Loucy (cell line): ENCODE measurements around the gene PILRA.
A peak's percentile ranks its signal among the peaks of the same experiment; 100 is the strongest.

Experiments used
- H2AFZ ChIP-seq: fragments of 200-600 bp; sonication (generic); 2 replicates; pipeline ENCODE4 v1.6.0; 2016; ENCODE audit warnings: antibody characterized with exemption, mild to moderate bottlenecking, low read length, moderate library complexity
- H3F3A ChIP-seq: fragments of 200-600 bp; 2 replicates; pipeline ENCODE4 v1.6.0; 2016; ENCODE audit warnings: antibody characterized with exemption, low read depth, mild to moderate bottlenecking
- H3K27me3 ChIP-seq: fragments of 200-600 bp; sonication (generic); 2 replicates; pipeline ENCODE4 v1.6.1; 2014; ENCODE audit warnings: low read length, mild to moderate bottlenecking; ENCODE audit not compliant: insufficient read depth, poor library complexity, severe bottlenecking
- H3K36me3 ChIP-seq: fragments of 200-600 bp; sonication (generic); 2 replicates; pipeline ENCODE4 v1.6.1; 2016; ENCODE audit warnings: low read length; ENCODE audit not compliant: insufficient read depth
- H3K4me1 ChIP-seq: fragments of 200-600 bp; sonication (generic); 2 replicates; pipeline ENCODE4 v1.5.1; 2014; ENCODE audit warnings: low read length, mild to moderate bottlenecking; ENCODE audit not compliant: insufficient read depth, poor library complexity, severe bottlenecking
- H3K4me2 ChIP-seq: fragments of 200-600 bp; sonication (generic); 2 replicates; pipeline ENCODE4 v1.6.0; 2014; ENCODE audit warnings: antibody characterized with exemption, low read length, low read depth, mild to moderate bottlenecking; ENCODE audit not compliant: poor library complexity, severe bottlenecking
- H3K4me3 ChIP-seq: fragments of 200-600 bp; sonication (generic); 2 replicates; pipeline ENCODE4 v1.5.1; 2014; ENCODE audit warnings: low read length, mild to moderate bottlenecking, mixed read lengths; ENCODE audit not compliant: poor library complexity, severe bottlenecking
- H3K79me2 ChIP-seq: fragments of 200-600 bp; sonication (generic); 2 replicates; pipeline ENCODE4 v1.6.1; 2014; ENCODE audit warnings: low read length; ENCODE audit not compliant: insufficient read depth
- H3K9ac ChIP-seq: fragments of 200-600 bp; sonication (generic); 2 replicates; pipeline ENCODE4 v1.6.0; 2014; ENCODE audit warnings: mild to moderate bottlenecking, low read depth, low read length, moderate library complexity; ENCODE audit not compliant: poor library complexity, severe bottlenecking
- H3K9me2 ChIP-seq: fragments of 200-600 bp; sonication (generic); replicated peaks from 2 replicates; pipeline ENCODE4 v1.6.1; 2016; ENCODE audit warnings: low read depth, low read length, mixed read lengths
- H3K9me3 ChIP-seq: fragments of 200-600 bp; sonication (generic); 2 replicates; pipeline ENCODE4 v1.6.1; 2014; ENCODE audit warnings: mild to moderate bottlenecking, antibody characterized with exemption, low read length, low read depth; ENCODE audit not compliant: insufficient read depth
- H4K20me1 ChIP-seq: fragments of 200-600 bp; sonication (generic); 2 replicates; pipeline ENCODE4 v1.6.0; 2014; ENCODE audit warnings: antibody characterized with exemption, low read length, mild to moderate bottlenecking; ENCODE audit not compliant: insufficient read depth, poor library complexity, severe bottlenecking
- CTCF ChIP-seq: fragments of 200-600 bp; sonication (generic); conservative IDR thresholded peaks from 2 replicates; pipeline ENCODE4 v1.5.1; 2014; ENCODE audit warnings: mild to moderate bottlenecking, antibody characterized with exemption, low read length
- EZH2phosphoT487 ChIP-seq: fragments of 200-600 bp; IDR thresholded peaks from 2 replicates; pipeline ENCODE4 v1.6.1; 2018; ENCODE audit warnings: antibody characterized with exemption, mild to moderate bottlenecking, moderate library complexity, borderline replicate concordance

Gene PILRA

DNA sequence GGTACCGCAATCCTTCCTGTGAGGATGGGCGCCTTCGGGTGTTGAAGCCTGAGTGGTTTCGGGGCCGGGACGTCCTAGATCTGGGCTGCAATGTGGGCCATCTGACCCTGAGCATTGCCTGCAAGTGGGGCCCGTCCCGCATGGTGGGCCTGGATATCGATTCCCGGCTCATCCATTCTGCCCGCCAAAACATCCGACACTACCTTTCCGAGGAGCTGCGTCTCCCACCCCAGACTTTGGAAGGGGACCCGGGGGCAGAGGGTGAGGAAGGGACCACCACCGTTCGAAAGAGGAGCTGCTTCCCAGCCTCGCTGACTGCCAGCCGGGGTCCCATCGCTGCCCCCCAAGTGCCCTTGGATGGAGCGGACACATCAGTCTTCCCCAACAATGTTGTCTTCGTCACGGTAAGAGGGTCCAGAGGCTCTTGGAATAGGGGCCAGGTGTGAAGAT is 58.0 kb downstream of the PILRA start:
- Histone ChIP-seq H3K4me2 (peak overlapping the region; percentile 83), H3K79me2 (peaks cover 66% of the 10 kb centered on the region)

DNA sequence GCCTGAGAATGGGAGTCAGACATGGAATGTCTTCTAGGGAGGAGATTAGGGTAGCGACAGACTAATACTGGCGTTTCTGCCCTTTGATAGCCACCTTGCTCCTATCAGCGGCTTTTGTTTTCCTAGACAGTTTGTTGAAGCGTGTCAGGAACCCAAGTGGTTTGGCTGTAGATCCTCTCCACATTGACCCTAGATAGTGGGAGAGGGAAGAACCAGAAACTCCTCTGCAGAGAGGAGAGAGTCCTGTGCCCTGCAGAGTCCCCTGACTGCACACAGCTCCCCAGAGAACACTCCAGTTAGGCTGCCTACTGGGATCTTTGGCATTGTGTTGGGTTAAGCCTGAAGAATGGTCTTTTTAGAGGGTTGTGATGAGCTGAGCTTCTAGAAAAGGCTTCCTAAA is 58.8 kb downstream of the PILRA start:
- Histone ChIP-seq H4K20me1 (peaks cover 54% of the 10 kb centered on the region), H3K27me3 (no peaks in the 10 kb centered on the region), H3K36me3 (peaks cover 33% of the 10 kb centered on the region; the same call in 1 of the 2 replicates), H3K79me2 (peaks cover 66% of the 10 kb centered on the region), H2AFZ (no peak overlapping the region), H3K9me2 (no peaks in the 10 kb centered on the region), H3K9me3 (no peaks in the 10 kb centered on the region), H3K4me2 (peak overlapping the region; percentile 83), H3F3A (0 out of 2 replicates have a peak, but pooled peaks cover 6% of the 10 kb centered on the region), H3K4me1 (peaks cover 54% of the 10 kb centered on the region), H3K4me3 (peak overlapping the region; percentile 85), H3K9ac (peak overlapping the region; percentile 98)
- TF ChIP-seq CTCF (no peak), EZH2phosphoT487 (no peak)

More for the DNA sequence above, 58.0 kb downstream of the PILRA start:
- peaks cover 54% of the 10 kb centered on the region for H3K4me1 ChIP-seq
- TF ChIP-seq CTCF: no peak
- no peak for TF ChIP-seq EZH2phosphoT487
- H3K9me3 ChIP-seq: no peaks in the 10 kb centered on the region
- H4K20me1 ChIP-seq: peaks cover 54% of the 10 kb centered on the region
- H3K9me2 ChIP-seq: no peaks in the 10 kb centered on the region
- H2AFZ ChIP-seq: no peak overlapping the region
- peaks cover 33% of the 10 kb centered on the region; the same call in 1 of the 2 replicates for H3K36me3 ChIP-seq
- H3F3A ChIP-seq: 0 out of 2 replicates have a peak, but pooled peaks cover 6% of the 10 kb centered on the region
- peak overlapping the region; percentile 85 for H3K4me3 ChIP-seq
- H3K9ac ChIP-seq: peak overlapping the region; percentile 98
- H3K27me3 ChIP-seq: no peaks in the 10 kb centered on the region

DNA sequence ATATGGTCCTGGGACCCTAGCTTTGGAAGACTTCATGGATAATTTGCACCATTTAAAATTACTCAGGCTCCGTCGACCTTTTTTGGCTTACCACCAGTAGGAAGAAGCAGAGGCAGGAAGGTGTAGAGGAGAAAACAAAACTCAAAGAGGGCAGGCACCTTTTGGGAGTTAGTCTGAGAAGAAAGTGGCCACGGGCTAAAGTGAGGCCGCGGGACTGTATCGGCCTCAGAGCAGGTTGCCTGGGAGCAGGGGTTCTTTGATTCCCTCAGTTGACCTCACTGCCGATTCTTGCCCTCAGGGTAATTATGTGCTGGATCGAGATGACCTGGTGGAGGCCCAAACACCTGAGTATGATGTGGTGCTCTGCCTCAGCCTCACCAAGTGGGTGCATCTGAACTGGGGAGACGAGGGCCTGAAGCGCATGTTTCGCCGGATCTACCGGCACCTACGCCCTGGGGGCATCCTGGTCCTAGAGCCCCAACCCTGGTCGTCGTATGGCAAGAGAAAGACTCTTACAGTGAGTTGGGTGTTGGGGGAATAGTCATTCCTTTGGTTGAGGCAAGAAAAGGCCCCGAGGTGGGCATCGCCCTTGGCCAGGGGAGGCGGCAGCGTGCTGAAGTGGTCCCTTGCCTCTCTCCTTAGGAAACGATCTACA is 59.5 kb downstream of the PILRA start:
- Histone ChIP-seq H3K9ac (peak overlapping the region; percentile 98), H3F3A (0 out of 2 replicates have a peak, but pooled peaks cover 6% of the 10 kb centered on the region), H3K27me3 (no peaks in the 10 kb centered on the region), H3K36me3 (peaks cover 33% of the 10 kb centered on the region; the same call in 1 of the 2 replicates), H3K9me2 (no peaks in the 10 kb centered on the region), H3K4me1 (peaks cover 53% of the 10 kb centered on the region), H3K4me2 (peak overlapping the region; percentile 83), H2AFZ (no peak overlapping the region), H4K20me1 (peaks cover 54% of the 10 kb centered on the region), H3K4me3 (peak overlapping the region; percentile 85), H3K79me2 (peaks cover 66% of the 10 kb centered on the region), H3K9me3 (no peaks in the 10 kb centered on the region)
- TF ChIP-seq CTCF (no peak), EZH2phosphoT487 (no peak)
